Erythroblast (primary cell): Measurements from ENCODE around the gene RCSD1.

Experiments
- GATA1 ChIP-seq: IDR thresholded peaks from 2 replicates; pipeline ENCODE4 v1.6.1; 2011; ENCODE audit warnings: low read depth, mild to moderate bottlenecking, control low read depth, low read length, moderate library complexity
- POLR2A ChIP-seq: IDR thresholded peaks from 2 replicates; pipeline ENCODE4 v1.6.1; 2011; ENCODE audit warnings: mild to moderate bottlenecking, low read length

GRCh38 chr1:167665469-167665868, 35.4 kb downstream of the RCSD1 start:
- no peak for TF ChIP-seq POLR2A
- TF ChIP-seq GATA1 = no peak
